BJ (cell line): ENCODE measurements around the gene CDCA7. TPM values are rescaled to one million over a fixed set of nuclear protein-coding genes. Genes with fewer than 3 reads are reported as not detected.
"Not testable (repeated sequence)": the region's sequence is repeated elsewhere in the genome, so short reads cannot be mapped to it uniquely, and the experiment has no call there.

ENCODE experiments used
- CTCF ChIA-PET: fragments of 350-600 bp; formaldehyde crosslinking; extraction: SDS; loops from one replicate; lab custom pipeline; 2021; ENCODE audit warnings: antibody characterized with exemption, inconsistent platforms; lab: Yijun Ruan, JAX
- POLR2A ChIA-PET: fragments of 300-600 bp; sonication (Branson Sonifier 250); formaldehyde crosslinking; extraction: SDS; loops from one replicate; lab custom pipeline; 2021; ENCODE audit warnings: antibody characterized with exemption; lab: Charles Lee
- DNase-seq: peaks from one replicate; pipeline ENCODE4 v3.0.0-alpha.2; 2011; ENCODE audit warnings: low read depth
- H3K27me3 ChIP-seq: 2 replicates; pipeline ENCODE4 v1.6.0; 2011; ENCODE audit warnings: low read length; ENCODE audit not compliant: control insufficient read depth, insufficient read depth
- H3K36me3 ChIP-seq: 2 replicates; pipeline ENCODE4 v1.5.1; 2011; ENCODE audit warnings: low read length; ENCODE audit not compliant: control insufficient read depth, insufficient read depth
- H3K4me3 ChIP-seq: 2 replicates; pipeline ENCODE4 v1.5.1; 2011; ENCODE audit warnings: low read depth, mild to moderate bottlenecking, control low read depth, low read length
- CTCF ChIP-seq: IDR thresholded peaks from 2 replicates; pipeline ENCODE4 v1.5.1; 2011; ENCODE audit warnings: low read depth, mild to moderate bottlenecking, control low read depth, inconsistent platforms, low read length, moderate library complexity; ENCODE audit not compliant: insufficient read depth
- polyA plus RNA-seq: library from polyadenylated mRNA; depleted of rRNA; stranded (reverse); fragments of >200 nt; gene quantifications from 2 replicates; pipeline ENCODE4 v1.2.3, GENCODE V29; 2011

CDCA7 gene
- polyA plus RNA-seq, 1 experiment = 8.3 TPM

GRCh38 chr2:173374634-173375033, 20.0 kb downstream of the CDCA7 start:
- POLR2A ChIA-PET = no interaction called here
- no peak for DNase-seq
- no peaks in the 10 kb centered on the region for H3K36me3 ChIP-seq
- no peaks in the 10 kb centered on the region for H3K27me3 ChIP-seq
- TF ChIP-seq CTCF = no peak
- CTCF ChIA-PET = no interaction called here
- H3K4me3 ChIP-seq = no peak overlapping the region

- H3K27me3 ChIP-seq, POLR2A ChIA-PET, DNase-seq, H3K4me3 ChIP-seq, H3K36me3 ChIP-seq: not testable (repeated sequence)
- CTCF ChIA-PET = interaction anchor here (1.7 kb wide), 1 partner anchor 183 kb away, joined by 4 read pairs; no protein-coding TSS in a partner anchor
These were observed 30.9 kb downstream of the CDCA7 start for GRCh38 chr2:173385534-173385933.

GRCh38 chr2:173386021-173386737, 31.5 kb downstream of the CDCA7 start:
- ChIA-PET CTCF (interaction anchor here (1.7 to 1.9 kb wide), 2 partner anchors 16 to 182 kb away, joined by 4 to 5 read pairs; no protein-coding TSS in a partner anchor), POLR2A (no interaction called here)
- Histone ChIP-seq H3K36me3 (no peaks in the 10 kb centered on the region), H3K27me3 (no peaks in the 10 kb centered on the region), H3K4me3 (no peak overlapping the region)
- no peak for DNase-seq
- TF ChIP-seq CTCF = no peak

GRCh38 chr2:173386738-173387065, 32.0 kb downstream of the CDCA7 start:
- Histone ChIP-seq H3K27me3 (no peaks in the 10 kb centered on the region), H3K4me3 (no peak overlapping the region), H3K36me3 (no peaks in the 10 kb centered on the region)
- TF ChIP-seq CTCF = no peak
- no peak for DNase-seq
- POLR2A ChIA-PET = no interaction called here
- CTCF ChIA-PET = interaction anchor here (0.8 to 1.9 kb wide), 3 partner anchors 14 to 955 kb away, joined by 3 to 5 read pairs (median 3); no protein-coding TSS in a partner anchor

- CTCF ChIA-PET = interaction anchor here (0.8 to 1.9 kb wide), 3 partner anchors 14 to 955 kb away, joined by 3 to 5 read pairs (median 3); no protein-coding TSS in a partner anchor
These were observed 32.4 kb downstream of the CDCA7 start for GRCh38 chr2:173387079-173387478.

More at GRCh38 chr2:173387079-173387478, 32.4 kb downstream of the CDCA7 start:
- Histone ChIP-seq H3K36me3 (no peaks in the 10 kb centered on the region), H3K4me3 (no peak overlapping the region), H3K27me3 (no peaks in the 10 kb centered on the region)
- no peak for TF ChIP-seq CTCF
- no peak for DNase-seq
- POLR2A ChIA-PET = no interaction called here
